Measurements from ENCODE around the gene LRCH3.

Gene LRCH3

GRCh38 chr3:197791113-197791891 lies at the start of gene LRCH3:
Gene LRCH3 (plus strand): TSS chr3:197791254. CDS start chr3:197791279, 25 bp downstream.
- DNase-seq: peak; percentile 64 to 70

- no peak for DNase-seq
These were observed 48.3 kb upstream of the LRCH3 start for GRCh38 chr3:197742787-197743186.

GRCh38 chr3:197746209-197746608 lies 44.8 kb upstream of the LRCH3 start:
- no peak for DNase-seq

GRCh38 chr3:197746801-197747237 lies 44.2 kb upstream of the LRCH3 start:
- DNase-seq: no peak

GRCh38 chr3:197748597-197749314 lies 42.3 kb upstream of the LRCH3 start:
- DNase-seq: no peak

- peak in 1 of 2 experiments; percentile 67 for DNase-seq
These were observed 41.8 kb upstream of the LRCH3 start for GRCh38 chr3:197749315-197749600.

- DNase-seq: peak; percentile 74 to 92
These were observed 41.3 kb upstream of the LRCH3 start, which contains the start of gene FYTTD1 for GRCh38 chr3:197749601-197750395. Gene FYTTD1 (plus strand): TSS chr3:197749883. CDS start chr3:197749972, 89 bp downstream.

GRCh38 chr3:197750396-197750831 lies 40.6 kb upstream of the LRCH3 start:
- DNase-seq: peak in 1 of 2 experiments; percentile 17

GRCh38 chr3:197750858-197751737 lies 40.0 kb upstream of the LRCH3 start:
- DNase-seq: no peak

GRCh38 chr3:197752107-197752506 lies 38.9 kb upstream of the LRCH3 start:
- no peak for DNase-seq

- DNase-seq: no peak
These were observed 37.8 kb upstream of the LRCH3 start for GRCh38 chr3:197753263-197753662.

- DNase-seq: no peak
These were observed 34.4 kb upstream of the LRCH3 start for GRCh38 chr3:197756704-197757103.

- DNase-seq: no peak
These were observed 32.5 kb upstream of the LRCH3 start for GRCh38 chr3:197758512-197758911.

- no peak for DNase-seq
These were observed 29.3 kb upstream of the LRCH3 start for GRCh38 chr3:197761784-197762183.

GRCh38 chr3:197775317-197775716 lies 15.7 kb upstream of the LRCH3 start:
- no peak for DNase-seq

GRCh38 chr3:197782230-197782629 lies 8.8 kb upstream of the LRCH3 start:
- DNase-seq: no peak

- no peak for DNase-seq
These were observed 7.0 kb upstream of the LRCH3 start for GRCh38 chr3:197784019-197784585.

- no peak for DNase-seq
These were observed 3.6 kb upstream of the LRCH3 start for GRCh38 chr3:197787412-197787811.

- DNase-seq: no peak
These were observed 1.7 kb upstream of the LRCH3 start for GRCh38 chr3:197789309-197789708.

- no peak for DNase-seq
These were observed 1.0 kb upstream of the LRCH3 start for GRCh38 chr3:197790033-197790432.

- DNase-seq: no peak
These were observed 1.0 kb downstream of the LRCH3 start for GRCh38 chr3:197791892-197792647.

Data from NCI-H1930 (cell line).